Stimulated activated CD4-positive, alpha-beta T cell treated with anti-CD3 and anti-CD28 coated beads, Interleukin-2, amount 100 ng/mL, for 48 hours (primary cell): ENCODE results near the gene MPPE1.
"Not testable (repeated sequence)": the region's sequence is repeated elsewhere in the genome, so short reads cannot be mapped to it uniquely, and the experiment has no call there.

Experiments
- DNase-seq, 2 donors: peaks; one replicate each; pipeline ENCODE4 v3.0.0-alpha.2; 2020

The MPPE1 gene

DNA sequence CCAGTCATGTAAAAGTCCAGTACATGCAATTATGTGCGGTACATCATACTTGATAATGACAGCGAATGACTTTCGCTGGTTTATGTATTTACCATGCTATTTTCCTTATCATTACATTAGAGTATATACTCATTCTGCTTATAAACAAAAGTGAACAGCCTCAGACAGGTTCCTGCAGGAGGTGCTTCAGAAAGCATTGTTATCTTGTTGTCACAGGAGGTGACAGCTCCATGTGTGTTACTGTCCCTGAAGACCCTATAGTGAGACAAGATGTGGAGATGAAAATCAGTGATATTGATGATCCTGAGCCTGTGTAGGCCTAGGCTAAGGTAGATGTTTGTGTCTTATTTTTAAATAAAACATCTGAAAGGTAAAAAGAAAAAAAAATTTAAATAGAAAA lies 15.3 kb upstream of the MPPE1 start:
- DNase-seq: no peak

DNA sequence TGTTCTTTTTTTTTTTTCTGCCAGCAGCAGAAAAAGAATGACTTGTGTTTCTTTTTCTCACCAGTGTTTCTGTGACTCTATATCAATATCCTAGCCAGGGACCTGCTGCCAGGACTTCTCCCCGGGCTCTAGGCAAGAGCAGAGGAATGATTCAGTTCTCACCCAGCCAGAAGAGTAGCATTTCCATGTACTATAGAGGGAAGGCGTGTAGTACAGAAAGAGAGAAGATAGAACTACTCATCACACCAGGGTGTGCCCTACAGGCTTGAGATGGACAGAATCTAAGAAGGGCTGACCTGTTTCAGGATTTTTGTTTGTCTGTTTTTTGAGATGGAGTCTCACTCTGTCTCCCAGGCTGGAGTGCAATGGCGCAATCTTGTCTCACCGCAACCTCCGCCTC lies 11.4 kb upstream of the MPPE1 start:
- DNase-seq: not testable (repeated sequence)

DNA sequence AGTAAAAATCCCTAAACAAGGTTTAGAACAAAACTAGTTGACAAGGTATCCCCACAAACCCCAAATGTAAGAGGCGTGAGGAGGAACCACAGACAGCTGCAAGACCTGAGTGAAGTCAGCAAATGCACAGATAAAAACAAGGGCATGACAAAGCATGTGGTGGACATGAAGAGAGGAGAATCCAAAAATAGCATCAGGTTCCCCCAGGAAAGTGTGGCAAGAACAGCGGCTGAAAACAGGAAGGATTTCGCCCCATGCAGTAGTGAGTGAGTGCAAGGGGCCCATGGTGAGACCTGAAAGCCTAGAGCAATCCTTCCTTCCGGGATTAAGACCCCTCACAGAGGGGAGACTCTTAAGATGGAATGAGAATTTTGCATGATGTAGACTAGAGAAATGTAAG lies 8.8 kb upstream of the MPPE1 start:
- DNase-seq: not testable (repeated sequence)

DNA sequence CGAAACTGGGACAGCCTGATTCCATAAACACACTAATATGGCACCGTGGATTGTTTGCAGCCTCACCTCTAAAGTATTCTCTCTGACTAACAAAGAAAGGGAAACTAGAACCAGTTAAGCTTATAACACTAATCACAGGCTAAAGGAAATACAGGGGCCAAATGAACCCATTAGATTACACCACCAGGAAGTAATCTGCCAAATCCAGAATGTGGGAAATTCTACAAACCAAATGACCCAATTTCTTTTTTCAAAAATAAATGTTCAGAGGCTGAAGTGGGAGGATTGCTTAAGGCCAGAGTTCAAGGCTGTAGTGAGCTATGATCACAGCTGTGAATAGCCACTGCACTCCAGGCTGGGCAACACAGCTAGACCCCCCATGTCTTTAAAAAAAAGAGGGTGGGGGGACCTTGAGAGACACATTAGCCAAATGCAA lies 1.5 kb upstream of the MPPE1 start:
- no peak for DNase-seq

DNA sequence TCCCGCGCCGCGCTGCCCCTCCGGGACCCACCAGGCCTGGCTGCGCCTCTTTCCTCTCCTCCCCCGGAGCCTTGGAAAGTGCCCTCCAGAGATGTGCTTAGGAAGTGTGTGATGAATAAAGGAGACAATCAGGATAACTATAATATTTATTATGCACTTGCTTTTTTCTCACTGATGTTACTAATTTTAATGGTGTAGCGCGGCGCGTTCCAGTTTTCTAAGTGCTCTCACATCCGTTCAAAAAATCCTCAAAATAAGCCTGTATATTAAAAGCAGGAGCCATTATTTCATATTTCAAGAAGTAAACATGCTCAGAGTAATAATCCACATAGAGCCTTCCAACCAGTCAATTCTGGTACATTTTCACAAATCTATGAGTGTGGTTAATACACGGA lies 941 bp upstream of the MPPE1 start:
- DNase-seq: no peak

- no peak for DNase-seq
Observed at GRCh38 chr18:11906926-11907874, 917 bp downstream of the MPPE1 start.

DNA sequence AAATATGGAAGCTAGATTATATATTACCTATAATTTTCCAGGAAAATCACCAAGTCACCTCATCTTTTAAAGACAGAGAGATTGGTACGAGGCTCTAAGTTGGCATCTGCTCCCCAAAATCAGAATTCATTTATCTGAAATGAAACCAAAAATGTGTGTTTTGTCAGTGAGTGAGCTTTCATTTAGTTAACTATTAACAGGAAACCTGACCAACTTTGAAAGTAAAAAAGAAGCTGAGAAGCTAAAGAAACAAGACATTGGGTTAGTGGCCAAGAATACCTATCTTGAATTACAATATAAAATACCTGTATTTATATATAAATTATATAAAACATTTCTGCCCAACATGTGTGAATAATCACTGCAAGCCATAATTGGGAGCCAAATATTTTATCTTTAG lies 1.9 kb downstream of the MPPE1 start:
- DNase-seq: no peak

DNA sequence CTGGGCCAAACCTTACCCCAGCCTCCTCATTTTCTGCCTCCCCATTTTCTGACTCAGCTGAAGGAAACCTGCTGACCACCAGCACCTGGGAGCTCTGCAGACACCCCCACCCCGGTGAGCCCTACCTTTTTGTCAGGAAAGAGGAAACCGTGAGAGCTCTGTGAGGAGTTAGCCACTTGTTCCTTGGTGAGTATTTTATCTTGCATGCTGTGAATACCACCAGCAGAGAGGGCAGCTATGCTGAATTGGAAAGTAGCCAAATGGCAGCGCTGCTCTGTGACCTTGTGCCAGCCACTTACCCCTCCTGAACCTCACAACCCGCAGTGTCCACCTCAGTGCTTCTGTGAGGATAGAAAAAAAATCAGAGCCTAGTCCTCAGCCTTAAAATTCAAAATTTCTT lies 2.5 kb downstream of the MPPE1 start:
- no peak for DNase-seq

DNA sequence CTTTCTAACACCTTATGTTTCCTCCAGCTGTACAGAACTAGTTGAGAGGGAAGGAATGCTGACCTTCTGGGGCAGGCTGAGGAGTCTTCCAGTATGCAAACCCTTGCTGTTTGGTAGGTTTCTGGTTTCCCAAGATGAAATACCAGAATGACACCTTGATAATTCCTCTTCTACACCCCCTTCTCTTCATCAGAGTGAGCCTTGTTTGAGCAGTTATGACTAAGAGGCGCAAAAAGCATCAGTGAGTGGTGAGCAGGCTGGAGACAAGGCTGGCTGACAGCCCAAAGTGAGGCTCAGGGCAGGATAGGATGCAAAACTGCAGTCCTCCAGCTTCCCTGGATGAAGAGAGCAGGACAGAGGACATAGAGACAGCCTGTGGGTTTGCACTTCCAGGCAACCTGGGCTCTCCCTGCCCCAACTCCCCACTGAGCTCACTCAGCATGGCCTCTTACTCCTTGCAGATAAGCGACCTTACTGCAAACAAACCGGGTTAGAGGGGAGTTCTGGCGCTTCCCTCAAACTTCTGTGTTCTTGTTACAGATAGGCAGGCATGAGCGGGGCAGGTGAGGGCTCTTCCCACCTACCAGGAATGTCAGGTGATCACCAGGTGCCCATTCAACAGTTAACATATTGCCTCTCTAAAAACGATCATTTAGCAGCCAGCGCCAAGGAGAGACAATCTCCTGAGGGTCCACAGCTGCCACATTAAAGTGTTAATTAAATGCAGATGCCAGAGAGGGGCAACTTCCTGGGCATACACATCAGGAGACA lies 5.4 kb downstream of the MPPE1 start:
- no peak for DNase-seq

- DNase-seq: no peak
Observed at GRCh38 chr18:11901826-11902438, 6.2 kb downstream of the MPPE1 start.

DNA sequence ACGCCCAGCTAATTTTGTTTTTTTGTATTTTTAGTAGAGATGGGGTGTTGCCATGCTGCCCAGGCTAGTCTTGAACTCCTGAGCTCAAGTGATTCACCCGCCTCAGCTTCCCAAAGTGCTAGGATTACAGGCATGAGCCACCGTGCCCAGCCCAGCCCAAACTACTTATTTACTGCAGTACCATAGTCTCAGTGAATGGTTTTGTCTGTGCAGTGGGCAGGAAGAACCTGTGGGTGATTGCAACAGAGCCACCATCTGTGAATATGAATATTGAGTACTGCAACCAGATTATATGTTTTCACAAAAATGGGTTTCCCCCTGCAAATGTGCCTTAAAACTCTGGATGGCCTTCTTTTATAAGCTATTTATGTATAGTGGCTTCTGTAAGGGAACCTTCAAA lies 9.1 kb downstream of the MPPE1 start:
- no peak for DNase-seq

GRCh38 chr18:11897781-11898180 lies 10.3 kb downstream of the MPPE1 start:
- DNase-seq: no peak

- DNase-seq: not testable (repeated sequence)
Observed at GRCh38 chr18:11892438-11892837, 15.7 kb downstream of the MPPE1 start.

GRCh38 chr18:11891737-11892136 lies 16.4 kb downstream of the MPPE1 start:
- DNase-seq: no peak

DNA sequence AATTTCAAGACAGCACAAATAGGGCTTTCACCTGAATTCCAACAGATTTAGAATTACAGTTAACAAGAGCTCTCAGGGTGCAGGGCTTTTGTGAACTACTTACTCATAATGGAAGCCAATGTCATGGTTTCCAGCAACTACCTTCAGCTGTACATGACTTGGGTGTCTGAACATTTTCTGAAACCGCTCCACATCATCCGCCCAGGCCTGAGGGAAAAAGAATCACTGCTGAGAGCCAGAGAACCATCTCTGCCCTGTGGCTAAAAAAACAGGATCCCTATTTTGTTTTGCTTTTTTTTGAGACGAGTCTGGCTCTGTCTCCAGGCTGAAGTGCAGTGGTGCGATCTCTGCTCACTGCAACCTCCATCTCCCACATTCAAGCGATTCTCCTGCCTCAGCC lies 18.8 kb downstream of the MPPE1 start:
- no peak for DNase-seq

DNA sequence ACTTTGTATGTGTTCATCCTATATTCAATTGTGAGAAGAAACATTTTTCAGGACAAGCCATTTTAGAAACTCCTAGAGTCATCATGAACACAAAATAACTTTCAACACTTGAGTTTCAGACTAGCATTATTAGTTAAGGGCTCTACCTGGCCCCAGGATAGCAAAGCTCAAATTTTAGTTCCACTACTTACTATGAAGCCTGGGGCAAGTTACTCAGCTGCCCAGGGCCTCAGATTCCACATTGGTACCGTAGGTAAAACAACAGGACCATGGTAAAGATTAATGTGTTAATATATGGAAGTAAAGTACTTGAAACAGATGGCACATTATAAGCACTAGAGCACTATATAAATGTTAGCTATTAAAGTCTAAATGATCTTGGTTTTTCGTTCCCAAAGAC lies 19.4 kb downstream of the MPPE1 start:
- DNase-seq: no peak

DNA sequence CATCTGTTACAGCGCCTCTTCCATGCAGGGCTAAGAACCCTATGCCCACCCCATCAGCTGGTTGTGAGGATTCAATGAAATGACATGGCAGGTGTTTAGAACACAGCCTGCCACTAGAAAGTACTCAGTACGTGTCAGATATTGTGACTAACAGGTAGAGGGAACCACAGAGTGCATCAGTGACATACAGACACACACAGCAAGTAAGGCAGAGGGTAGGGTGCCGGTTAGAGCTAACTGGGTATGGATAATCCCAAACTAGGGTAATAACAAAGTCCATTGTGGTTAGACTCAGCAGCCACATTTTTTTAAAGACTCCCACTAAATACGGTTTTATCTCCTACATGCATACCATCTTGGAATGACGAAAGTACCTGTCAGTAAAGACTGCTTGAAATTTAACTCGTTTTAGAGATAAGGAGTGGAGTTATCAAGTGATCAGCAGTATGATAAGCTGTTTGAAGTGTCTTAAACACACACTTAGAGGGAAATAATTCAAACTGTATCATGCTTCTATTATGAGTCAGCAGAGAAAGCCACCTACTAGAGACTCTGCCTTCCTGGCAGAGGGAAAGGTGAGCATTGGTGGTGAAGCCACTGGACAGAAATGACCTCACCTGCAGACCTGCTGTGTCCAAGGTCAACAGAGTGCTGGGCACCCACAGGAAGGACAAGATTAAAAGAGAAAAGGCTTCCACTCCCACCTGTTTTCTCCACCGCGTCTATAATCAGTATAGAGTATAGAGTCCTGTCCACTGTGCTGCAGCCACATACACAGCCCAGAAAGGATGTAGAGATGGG lies 20.6 kb downstream of the MPPE1 start:
- no peak for DNase-seq

DNA sequence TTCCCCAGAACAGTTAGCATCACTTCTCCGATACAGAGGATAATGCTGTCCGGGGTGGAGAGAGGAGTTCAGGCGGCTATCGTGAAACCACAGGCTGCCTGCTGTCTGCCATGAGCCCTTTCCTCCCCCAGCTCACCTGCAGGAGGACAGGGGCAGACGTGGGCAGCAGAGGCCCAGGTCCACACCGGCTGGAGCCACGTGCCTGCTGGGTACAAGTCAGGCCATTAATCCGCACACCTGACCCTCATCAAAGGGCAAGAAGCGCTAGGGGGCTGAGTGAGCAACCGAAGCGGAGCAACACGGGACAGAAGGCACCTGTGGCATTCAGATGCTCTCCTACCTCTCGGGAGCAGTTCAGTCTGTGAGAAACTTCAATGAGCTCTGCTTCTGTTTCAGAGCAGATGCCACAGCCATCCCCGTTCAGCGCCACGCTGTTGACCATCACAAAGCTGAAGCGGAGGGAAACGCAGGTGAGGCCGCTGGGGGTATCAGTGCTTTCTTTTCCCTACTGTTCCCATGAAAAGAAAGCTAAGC lies 21.5 kb downstream of the MPPE1 start:
- DNase-seq: no peak

DNA sequence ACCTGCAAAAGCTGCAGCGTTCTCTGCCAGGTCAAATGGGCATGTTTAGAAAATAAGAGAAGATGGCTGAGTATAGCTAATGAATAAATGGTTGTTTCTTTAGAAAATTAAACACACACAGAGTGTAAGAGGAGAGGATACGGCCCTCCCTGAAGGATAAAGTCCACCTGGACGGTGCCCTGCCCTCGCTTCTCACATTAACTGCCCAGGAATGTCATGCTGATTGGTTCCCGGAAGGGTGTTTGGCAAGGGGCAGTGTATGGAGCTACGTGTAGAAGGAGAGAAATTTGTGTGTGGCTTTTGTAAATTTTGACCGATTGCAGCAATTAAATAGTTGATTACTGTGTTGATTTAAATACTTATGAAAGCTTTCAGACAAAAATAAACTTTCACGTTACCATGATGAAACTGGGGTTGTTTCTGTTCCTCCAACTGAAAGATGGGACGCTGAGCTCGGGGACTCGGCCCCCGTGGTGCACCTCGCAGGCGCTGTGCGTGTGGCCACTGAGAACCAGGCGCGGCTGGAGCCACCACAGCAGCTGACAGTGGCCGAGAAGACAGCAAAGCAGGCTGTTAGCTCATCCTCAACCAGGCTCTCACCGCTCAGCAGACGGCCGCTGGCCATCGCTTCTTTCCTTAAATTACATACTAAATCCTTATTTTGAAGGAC lies 22.7 kb downstream of the MPPE1 start:
- DNase-seq: no peak

GRCh38 chr18:11884396-11885030 lies 23.6 kb downstream of the MPPE1 start:
- DNase-seq: no peak

DNA sequence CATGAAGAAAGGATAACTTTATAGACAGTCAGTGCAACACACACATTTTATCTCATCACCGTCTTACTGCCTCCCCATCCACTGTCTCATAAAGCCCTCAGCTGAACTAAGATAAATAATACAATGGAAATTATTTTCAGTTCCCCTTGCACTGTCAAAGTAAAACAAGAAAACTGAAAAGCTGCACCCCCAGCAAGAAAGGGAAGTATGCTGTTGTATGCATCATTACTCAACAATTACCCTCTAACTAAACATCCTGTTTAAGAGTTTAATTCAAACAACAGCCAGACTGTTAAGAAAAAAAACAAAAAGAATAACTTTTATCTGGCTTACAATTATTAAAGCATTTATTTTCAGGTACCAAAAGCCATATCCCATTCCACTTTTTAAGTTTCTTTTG lies 25.0 kb downstream of the MPPE1 start:
- DNase-seq: no peak
